CD4-positive, alpha-beta T cell treated with Interleukin-4 for 4 hours (primary cell): ENCODE results near the gene POT1.

Experiments
- DNase-seq: peaks from one replicate; pipeline ENCODE4 v3.0.0-alpha.2; 2020

POT1 gene

GRCh38 chr7:124800386-124800785, 129.2 kb downstream of the POT1 start:
- DNase-seq: no peak

- no peak for DNase-seq
These were observed 130.2 kb downstream of the POT1 start for GRCh38 chr7:124799448-124799847.

- DNase-seq: no peak
These were observed 132.9 kb downstream of the POT1 start for GRCh38 chr7:124796771-124797170.

- DNase-seq: no peak
These were observed 136.9 kb downstream of the POT1 start for GRCh38 chr7:124792696-124793095.

- DNase-seq: no peak
These were observed 137.6 kb downstream of the POT1 start for GRCh38 chr7:124792002-124792401.

- no peak for DNase-seq
These were observed 138.2 kb downstream of the POT1 start for GRCh38 chr7:124791426-124791825.

- DNase-seq: no peak
These were observed 139.0 kb downstream of the POT1 start for GRCh38 chr7:124790645-124791044.

- DNase-seq: no peak
These were observed 143.6 kb downstream of the POT1 start for GRCh38 chr7:124785994-124786393.

GRCh38 chr7:124784879-124785818, 144.5 kb downstream of the POT1 start:
- DNase-seq: no peak

- DNase-seq: no peak
These were observed 146.4 kb downstream of the POT1 start for GRCh38 chr7:124783271-124783670.

GRCh38 chr7:124781907-124782734, 147.5 kb downstream of the POT1 start:
- no peak for DNase-seq

GRCh38 chr7:124781418-124781817, 148.2 kb downstream of the POT1 start:
- no peak for DNase-seq

GRCh38 chr7:124780608-124781007, 149.0 kb downstream of the POT1 start:
- no peak for DNase-seq

GRCh38 chr7:124780056-124780455, 149.6 kb downstream of the POT1 start:
- DNase-seq: no peak

- DNase-seq: no peak
These were observed 150.0 kb downstream of the POT1 start for GRCh38 chr7:124779620-124780019.

GRCh38 chr7:124779194-124779593, 150.4 kb downstream of the POT1 start:
- DNase-seq: no peak

GRCh38 chr7:124777268-124777667, 152.4 kb downstream of the POT1 start:
- DNase-seq: no peak

GRCh38 chr7:124776153-124776552, 153.5 kb downstream of the POT1 start:
- DNase-seq: no peak

GRCh38 chr7:124775422-124775821, 154.2 kb downstream of the POT1 start:
- no peak for DNase-seq

GRCh38 chr7:124773938-124774337, 155.7 kb downstream of the POT1 start:
- no peak for DNase-seq

GRCh38 chr7:124773339-124773738, 156.3 kb downstream of the POT1 start:
- no peak for DNase-seq
